Activated CD4-positive, alpha-beta T cell treated with anti-CD3 and anti-CD28 coated beads, Interleukin-2, amount 10 ng/mL, durations not matched to agents 24 days and 14 days (primary cell): ENCODE results near the gene SLC25A20. TPM values are rescaled to one million over a fixed set of nuclear protein-coding genes. Genes with fewer than 3 reads are reported as not detected.
A peak's percentile ranks its signal among the peaks of the same experiment; 100 is the strongest.

ENCODE experiments used
- DNase-seq: peaks from one replicate; pipeline ENCODE4 v3.0.0; 2022
- H3K27ac Mint-ChIP-seq: one replicate; pipeline ENCODE4 v1.8.0; 2022; ENCODE audit warnings: mild to moderate bottlenecking, mixed read lengths
- H3K27me3 Mint-ChIP-seq: one replicate; pipeline ENCODE4 v1.8.0; 2022; ENCODE audit warnings: mixed read lengths
- H3K36me3 Mint-ChIP-seq: one replicate; pipeline ENCODE4 v1.8.0; 2022; ENCODE audit warnings: low read depth, mild to moderate bottlenecking, mixed read lengths
- H3K4me1 Mint-ChIP-seq: one replicate; pipeline ENCODE4 v1.8.0; 2021; ENCODE audit warnings: mixed read lengths
- H3K4me3 Mint-ChIP-seq: one replicate; pipeline ENCODE4 v1.8.0; 2022; ENCODE audit warnings: mild to moderate bottlenecking, moderate library complexity, mixed read lengths
- H3K9me3 Mint-ChIP-seq: one replicate; pipeline ENCODE4 v1.8.0; 2021; ENCODE audit warnings: mixed read lengths
- intact Hi-C: fragments of 100-400 bp; cut with micrococcal nuclease; formaldehyde crosslinking; loops from one replicate; pipeline ENCODE4 v1.15.1; 2023
- total RNA-seq: library from RNA; stranded (reverse); gene quantifications from 2 replicates; pipeline ENCODE4 v1.2.3, GENCODE V29; 2022

The SLC25A20 gene
- total RNA-seq, 1 donor from 2014 or later: 13.8 TPM

GRCh38 chr3:48881006-48881405 lies 17.7 kb downstream of the SLC25A20 start:
- Mint-ChIP-seq H3K9me3 (no peaks in the 10 kb centered on the region), H3K4me3 (no peak overlapping the region), H3K27ac (no peak overlapping the region), H3K36me3 (peaks cover 19% of the 10 kb centered on the region), H3K27me3 (no peaks in the 10 kb centered on the region), H3K4me1 (no peaks in the 10 kb centered on the region)
- intact Hi-C loops: no loop called here
- DNase-seq: no peak

- Mint-ChIP-seq H3K4me3 (no peak overlapping the region), H3K4me1 (no peaks in the 10 kb centered on the region), H3K27ac (peak overlapping the region; percentile 37), H3K27me3 (no peaks in the 10 kb centered on the region), H3K36me3 (peaks cover 16% of the 10 kb centered on the region), H3K9me3 (no peaks in the 10 kb centered on the region)
- intact Hi-C loops: no loop called here
- no peak for DNase-seq
Measured at GRCh38 chr3:48879994-48880377, 18.7 kb downstream of the SLC25A20 start.

- Mint-ChIP-seq H3K27ac (peak overlapping the region; percentile 37), H3K9me3 (no peaks in the 10 kb centered on the region), H3K4me3 (no peak overlapping the region), H3K36me3 (peaks cover 11% of the 10 kb centered on the region), H3K27me3 (no peaks in the 10 kb centered on the region), H3K4me1 (no peaks in the 10 kb centered on the region)
- no peak for DNase-seq
- intact Hi-C loops: no loop called here
Measured at GRCh38 chr3:48879307-48879993, 19.2 kb downstream of the SLC25A20 start.

- Mint-ChIP-seq H3K4me3 (no peak overlapping the region), H3K4me1 (no peaks in the 10 kb centered on the region), H3K36me3 (peaks cover 12% of the 10 kb centered on the region), H3K9me3 (no peaks in the 10 kb centered on the region), H3K27ac (no peak overlapping the region), H3K27me3 (no peaks in the 10 kb centered on the region)
- intact Hi-C loops: no loop called here
- no peak for DNase-seq
Measured at GRCh38 chr3:48877671-48878070, 21.0 kb downstream of the SLC25A20 start.

- peaks cover 11% of the 10 kb centered on the region for H3K36me3 Mint-ChIP-seq
- no peaks in the 10 kb centered on the region for H3K4me1 Mint-ChIP-seq
- H3K4me3 Mint-ChIP-seq: no peak overlapping the region
- no peaks in the 10 kb centered on the region for H3K9me3 Mint-ChIP-seq
- DNase-seq: no peak
- no peaks in the 10 kb centered on the region for H3K27me3 Mint-ChIP-seq
- no peak overlapping the region for H3K27ac Mint-ChIP-seq
- intact Hi-C loops: no loop called here
Measured at GRCh38 chr3:48863122-48863521, 35.6 kb downstream of the SLC25A20 start.

GRCh38 chr3:48859206-48859605 lies 39.5 kb downstream of the SLC25A20 start:
- DNase-seq: no peak
- intact Hi-C loops: no loop called here
- H3K4me1 Mint-ChIP-seq: peaks cover 3% of the 10 kb centered on the region
- H3K9me3 Mint-ChIP-seq: no peaks in the 10 kb centered on the region
- no peak overlapping the region for H3K27ac Mint-ChIP-seq
- peaks cover 14% of the 10 kb centered on the region for H3K36me3 Mint-ChIP-seq
- H3K27me3 Mint-ChIP-seq: no peaks in the 10 kb centered on the region
- H3K4me3 Mint-ChIP-seq: no peak overlapping the region

GRCh38 chr3:48858709-48859108 lies 40.0 kb downstream of the SLC25A20 start:
- DNase-seq: no peak
- intact Hi-C loops: no loop called here
- no peaks in the 10 kb centered on the region for H3K27me3 Mint-ChIP-seq
- peaks cover 14% of the 10 kb centered on the region for H3K36me3 Mint-ChIP-seq
- no peak overlapping the region for H3K27ac Mint-ChIP-seq
- no peak overlapping the region for H3K4me3 Mint-ChIP-seq
- peaks cover 3% of the 10 kb centered on the region for H3K4me1 Mint-ChIP-seq
- no peaks in the 10 kb centered on the region for H3K9me3 Mint-ChIP-seq

GRCh38 chr3:48857641-48858040 lies 41.0 kb downstream of the SLC25A20 start:
- H3K9me3 Mint-ChIP-seq: no peaks in the 10 kb centered on the region
- peaks cover 3% of the 10 kb centered on the region for H3K4me1 Mint-ChIP-seq
- no peak for DNase-seq
- H3K27me3 Mint-ChIP-seq: no peaks in the 10 kb centered on the region
- intact Hi-C loops: no loop called here
- no peak overlapping the region for H3K4me3 Mint-ChIP-seq
- no peak overlapping the region for H3K27ac Mint-ChIP-seq
- peaks cover 14% of the 10 kb centered on the region for H3K36me3 Mint-ChIP-seq

GRCh38 chr3:48856469-48856868 lies 42.2 kb downstream of the SLC25A20 start:
- peaks cover 3% of the 10 kb centered on the region for H3K4me1 Mint-ChIP-seq
- DNase-seq: no peak
- no peaks in the 10 kb centered on the region for H3K9me3 Mint-ChIP-seq
- no peak overlapping the region for H3K4me3 Mint-ChIP-seq
- no peak overlapping the region for H3K27ac Mint-ChIP-seq
- H3K27me3 Mint-ChIP-seq: no peaks in the 10 kb centered on the region
- peaks cover 11% of the 10 kb centered on the region for H3K36me3 Mint-ChIP-seq
- intact Hi-C loops: no loop called here

- peaks cover 11% of the 10 kb centered on the region for H3K36me3 Mint-ChIP-seq
- DNase-seq: no peak
- intact Hi-C loops: no loop called here
- H3K4me1 Mint-ChIP-seq: peaks cover 3% of the 10 kb centered on the region
- H3K27ac Mint-ChIP-seq: no peak overlapping the region
- no peaks in the 10 kb centered on the region for H3K9me3 Mint-ChIP-seq
- H3K27me3 Mint-ChIP-seq: no peaks in the 10 kb centered on the region
- H3K4me3 Mint-ChIP-seq: no peak overlapping the region
Measured at GRCh38 chr3:48855681-48856447, 42.8 kb downstream of the SLC25A20 start.

GRCh38 chr3:48852151-48852550 lies 46.5 kb downstream of the SLC25A20 start:
- no peaks in the 10 kb centered on the region for H3K27me3 Mint-ChIP-seq
- peaks cover 8% of the 10 kb centered on the region for H3K4me1 Mint-ChIP-seq
- H3K4me3 Mint-ChIP-seq: no peak overlapping the region
- H3K9me3 Mint-ChIP-seq: no peaks in the 10 kb centered on the region
- no peak for DNase-seq
- H3K36me3 Mint-ChIP-seq: no peaks in the 10 kb centered on the region
- intact Hi-C loops: no loop called here
- no peak overlapping the region for H3K27ac Mint-ChIP-seq

- Mint-ChIP-seq H3K4me3 (no peak overlapping the region), H3K4me1 (peaks cover 12% of the 10 kb centered on the region), H3K27me3 (no peaks in the 10 kb centered on the region), H3K9me3 (no peaks in the 10 kb centered on the region), H3K36me3 (no peaks in the 10 kb centered on the region), H3K27ac (no peak overlapping the region)
- no peak for DNase-seq
- intact Hi-C loops: no loop called here
Measured at GRCh38 chr3:48851407-48851806, 47.3 kb downstream of the SLC25A20 start.

GRCh38 chr3:48848816-48849515 lies 49.7 kb downstream of the SLC25A20 start:
- Mint-ChIP-seq H3K27ac (no peak overlapping the region), H3K9me3 (no peaks in the 10 kb centered on the region), H3K36me3 (peaks cover 8% of the 10 kb centered on the region), H3K4me1 (peaks cover 19% of the 10 kb centered on the region), H3K27me3 (no peaks in the 10 kb centered on the region), H3K4me3 (no peak overlapping the region)
- intact Hi-C loops: loop anchor here (5.0 kb wide), 1 partner anchor 48 kb away; the partner anchor contains the start of gene SLC25A20
- no peak for DNase-seq
